ENCODE data around the gene SGCG. TPM values are rescaled to one million over a fixed set of nuclear protein-coding genes. Genes with fewer than 3 reads are reported as not detected.

The SGCG gene
- total RNA-seq, 1 experiment from 2014 or later: not detected

DNA sequence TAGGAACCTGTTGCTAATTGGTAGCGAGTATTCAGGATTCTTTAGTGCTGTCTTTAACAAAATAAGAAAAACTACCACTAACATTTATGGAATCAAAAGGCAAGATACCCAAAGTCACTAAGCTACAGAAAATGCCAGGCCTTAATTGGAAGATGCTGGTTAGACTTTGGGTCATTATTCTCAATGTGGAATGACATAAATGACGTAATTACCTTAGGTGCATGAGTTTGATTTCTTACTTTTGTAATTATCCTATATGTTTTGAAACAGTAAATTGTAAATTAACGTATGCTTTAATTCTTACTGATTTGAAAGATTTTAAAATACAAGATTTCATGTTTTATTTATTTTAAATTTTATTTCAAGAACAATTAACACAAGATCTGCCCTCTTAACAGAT, 25.0 kb downstream of the SGCG start:
- H2AK5ac ChIP-seq (ENCODE audit: insufficient read length, low read length): no peak overlapping the region
- H3K79me1 ChIP-seq (ENCODE audit: insufficient read depth, low read depth, low read length, poor library complexity, severe bottlenecking): no peaks in the 10 kb centered on the region
- WGBS (ENCODE audit: extremely low coverage, insufficient read length, low lambda C conversion rate): no CpG with 5 or more reads among the region's 3 CpGs
- no peaks in the 10 kb centered on the region; the same call in 1 of the 2 replicates for H3K27me3 ChIP-seq (ENCODE audit: insufficient read depth, low read length)
- Mint-ChIP-seq H3K27ac (no peak overlapping the region), H3K9me3 (peaks cover 5 to 10% of the 10 kb centered on the region in 2 experiments; a peak in 3 of 5 replicates), H3K36me3 (ENCODE audit: insufficient read depth in 1 of 3, low read depth in 3 of 3) (0 out of 7 replicates have a peak, but pooled peaks cover 0 to 10% (median 0%) of the 10 kb centered on the region in 3 experiments), H3K27me3 (ENCODE audit: low read depth) (0 out of 2 replicates have a peak, but pooled peaks cover 2% of the 10 kb centered on the region), H3K4me3 (no peak overlapping the region), H3K4me1 (no peaks in the 10 kb centered on the region)
- H3K4me1 ChIP-seq (ENCODE audit: insufficient read depth, low read length): no peaks in the 10 kb centered on the region
- H2BK120ac ChIP-seq (ENCODE audit: low read depth, low read length, poor library complexity, severe bottlenecking): no peak overlapping the region
- H2BK20ac ChIP-seq (ENCODE audit: low read depth, low read length, poor library complexity, severe bottlenecking): no peak overlapping the region
- H4K91ac ChIP-seq (ENCODE audit: insufficient read length, low read depth, low read length): no peak overlapping the region
- H3K18ac ChIP-seq (ENCODE audit: insufficient read length, low read depth, low read length): no peak overlapping the region
- H3K79me2 ChIP-seq (ENCODE audit: insufficient read depth, low read length): no peaks in the 10 kb centered on the region
- H3K9ac ChIP-seq (ENCODE audit: extremely low read depth, insufficient read length, low read length): no peak overlapping the region
- no peak overlapping the region for H3K27ac ChIP-seq (ENCODE audit: insufficient read length, low read depth, low read length)
- TF ChIP-seq, protein P1, sequence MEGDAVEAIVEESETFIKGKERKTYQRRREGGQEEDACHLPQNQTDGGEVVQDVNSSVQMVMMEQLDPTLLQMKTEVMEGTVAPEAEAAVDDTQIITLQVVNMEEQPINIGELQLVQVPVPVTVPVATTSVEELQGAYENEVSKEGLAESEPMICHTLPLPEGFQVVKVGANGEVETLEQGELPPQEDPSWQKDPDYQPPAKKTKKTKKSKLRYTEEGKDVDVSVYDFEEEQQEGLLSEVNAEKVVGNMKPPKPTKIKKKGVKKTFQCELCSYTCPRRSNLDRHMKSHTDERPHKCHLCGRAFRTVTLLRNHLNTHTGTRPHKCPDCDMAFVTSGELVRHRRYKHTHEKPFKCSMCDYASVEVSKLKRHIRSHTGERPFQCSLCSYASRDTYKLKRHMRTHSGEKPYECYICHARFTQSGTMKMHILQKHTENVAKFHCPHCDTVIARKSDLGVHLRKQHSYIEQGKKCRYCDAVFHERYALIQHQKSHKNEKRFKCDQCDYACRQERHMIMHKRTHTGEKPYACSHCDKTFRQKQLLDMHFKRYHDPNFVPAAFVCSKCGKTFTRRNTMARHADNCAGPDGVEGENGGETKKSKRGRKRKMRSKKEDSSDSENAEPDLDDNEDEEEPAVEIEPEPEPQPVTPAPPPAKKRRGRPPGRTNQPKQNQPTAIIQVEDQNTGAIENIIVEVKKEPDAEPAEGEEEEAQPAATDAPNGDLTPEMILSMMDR (conservative IDR thresholded peaks at IDR 0.05): no peak
- H3T11ph ChIP-seq (ENCODE audit: low read length): no peak overlapping the region
- DNase-seq: no peak
- H3K56ac ChIP-seq (ENCODE audit: insufficient read length, low read depth, low read length): no peak overlapping the region
- H4K20me1 ChIP-seq (ENCODE audit: control insufficient read depth, insufficient read depth, insufficient read length): no peaks in the 10 kb centered on the region
- H3K9me3 ChIP-seq (ENCODE audit: control insufficient read depth, low read depth, low read length): no peaks in the 10 kb centered on the region
- H4K8ac ChIP-seq (replicated peaks; ENCODE audit: insufficient read length, low read depth, low read length): no peak overlapping the region
- H2AFZ ChIP-seq (ENCODE audit: low read length): no peak overlapping the region
- H3K4ac ChIP-seq (ENCODE audit: low read depth, low read length): no peak overlapping the region
- H4K5ac ChIP-seq (ENCODE audit: insufficient read length, low read depth, low read length): no peak overlapping the region
- no peak overlapping the region for H3K4me2 ChIP-seq (ENCODE audit: insufficient read depth, insufficient read length, low read length)
- H3K23ac ChIP-seq (ENCODE audit: insufficient read length, low read depth, low read length): no peak overlapping the region
- no peak overlapping the region for H2BK12ac ChIP-seq (ENCODE audit: insufficient read length, low read depth, low read length)
- no peak overlapping the region for H2BK15ac ChIP-seq (ENCODE audit: low read depth, low read length)
- H3K14ac ChIP-seq (ENCODE audit: insufficient read depth, low read length): no peak overlapping the region
- no peak overlapping the region for H2BK5ac ChIP-seq (ENCODE audit: insufficient read length, low read length)
- no peaks in the 10 kb centered on the region for H3K23me2 ChIP-seq (ENCODE audit: insufficient read length, low read depth, low read length, poor library complexity, severe bottlenecking)

All from H9 (cell line).